ENCODE results near the gene GAB4.

GAB4 gene

GRCh38 chr22:16961477-16962186 is 46.4 kb downstream of the GAB4 start:
- no peaks in the 10 kb centered on the region for H3K36me3 ChIP-seq (ENCODE audit: control insufficient read depth, insufficient read depth, low read length)
- H3K27me3 ChIP-seq (replicated peaks; ENCODE audit: control insufficient read depth, insufficient read depth, low read length): no peaks in the 10 kb centered on the region
- no peak for DNase-seq (ENCODE audit: extremely low read depth, insufficient read length)
- no peak overlapping the region for H3K4me3 ChIP-seq (replicated peaks; ENCODE audit: low read depth, low read length)
- no peak for TF ChIP-seq CTCF (IDR thresholded peaks at IDR 0.05; ENCODE audit: insufficient read depth, low read length, poor library complexity, severe bottlenecking)

- no peak for TF ChIP-seq CTCF (IDR thresholded peaks at IDR 0.05; ENCODE audit: insufficient read depth, low read length, poor library complexity, severe bottlenecking)
- Histone ChIP-seq H3K27me3 (replicated peaks; ENCODE audit: control insufficient read depth, insufficient read depth, low read length) (no peaks in the 10 kb centered on the region), H3K36me3 (ENCODE audit: control insufficient read depth, insufficient read depth, low read length) (no peaks in the 10 kb centered on the region), H3K4me3 (replicated peaks; ENCODE audit: low read depth, low read length) (no peak overlapping the region)
- DNase-seq (ENCODE audit: extremely low read depth, insufficient read length): no peak
Observed at GRCh38 chr22:16960884-16961249, 47.2 kb downstream of the GAB4 start.

GRCh38 chr22:16960220-16960883 is 47.7 kb downstream of the GAB4 start:
- Histone ChIP-seq H3K4me3 (replicated peaks; ENCODE audit: low read depth, low read length) (no peak overlapping the region), H3K27me3 (replicated peaks; ENCODE audit: control insufficient read depth, insufficient read depth, low read length) (no peaks in the 10 kb centered on the region), H3K36me3 (ENCODE audit: control insufficient read depth, insufficient read depth, low read length) (no peaks in the 10 kb centered on the region)
- TF ChIP-seq CTCF (IDR thresholded peaks at IDR 0.05; ENCODE audit: insufficient read depth, low read length, poor library complexity, severe bottlenecking): no peak
- no peak for DNase-seq (ENCODE audit: extremely low read depth, insufficient read length)

GRCh38 chr22:16959345-16959930 is 48.6 kb downstream of the GAB4 start:
- DNase-seq (ENCODE audit: extremely low read depth, insufficient read length): no peak
- no peaks in the 10 kb centered on the region for H3K36me3 ChIP-seq (ENCODE audit: control insufficient read depth, insufficient read depth, low read length)
- no peak for TF ChIP-seq CTCF (IDR thresholded peaks at IDR 0.05; ENCODE audit: insufficient read depth, low read length, poor library complexity, severe bottlenecking)
- H3K27me3 ChIP-seq (replicated peaks; ENCODE audit: control insufficient read depth, insufficient read depth, low read length): no peaks in the 10 kb centered on the region
- no peak overlapping the region for H3K4me3 ChIP-seq (replicated peaks; ENCODE audit: low read depth, low read length)

GRCh38 chr22:16958475-16958874 is 49.5 kb downstream of the GAB4 start:
- no peak for TF ChIP-seq CTCF (IDR thresholded peaks at IDR 0.05; ENCODE audit: insufficient read depth, low read length, poor library complexity, severe bottlenecking)
- Histone ChIP-seq H3K27me3 (replicated peaks; ENCODE audit: control insufficient read depth, insufficient read depth, low read length) (no peaks in the 10 kb centered on the region), H3K36me3 (ENCODE audit: control insufficient read depth, insufficient read depth, low read length) (no peaks in the 10 kb centered on the region), H3K4me3 (replicated peaks; ENCODE audit: low read depth, low read length) (no peak overlapping the region)
- DNase-seq (ENCODE audit: extremely low read depth, insufficient read length): no peak
